GM21423 (cell line): ENCODE data around the gene ACSF2.

Experiments used
- ATAC-seq: cut with Tn5 transposase; IDR thresholded peaks from one replicate; pipeline ENCODE4 v1.9.1; 2021; ENCODE audit warnings: mild to moderate bottlenecking, moderate library complexity; ENCODE audit not compliant: unreplicated experiment

ACSF2 gene

GRCh38 chr17:50437409-50437808, 11.4 kb downstream of the ACSF2 start:
- ATAC-seq = no peak

GRCh38 chr17:50439008-50439407, 13.0 kb downstream of the ACSF2 start:
- ATAC-seq = no peak

DNA sequence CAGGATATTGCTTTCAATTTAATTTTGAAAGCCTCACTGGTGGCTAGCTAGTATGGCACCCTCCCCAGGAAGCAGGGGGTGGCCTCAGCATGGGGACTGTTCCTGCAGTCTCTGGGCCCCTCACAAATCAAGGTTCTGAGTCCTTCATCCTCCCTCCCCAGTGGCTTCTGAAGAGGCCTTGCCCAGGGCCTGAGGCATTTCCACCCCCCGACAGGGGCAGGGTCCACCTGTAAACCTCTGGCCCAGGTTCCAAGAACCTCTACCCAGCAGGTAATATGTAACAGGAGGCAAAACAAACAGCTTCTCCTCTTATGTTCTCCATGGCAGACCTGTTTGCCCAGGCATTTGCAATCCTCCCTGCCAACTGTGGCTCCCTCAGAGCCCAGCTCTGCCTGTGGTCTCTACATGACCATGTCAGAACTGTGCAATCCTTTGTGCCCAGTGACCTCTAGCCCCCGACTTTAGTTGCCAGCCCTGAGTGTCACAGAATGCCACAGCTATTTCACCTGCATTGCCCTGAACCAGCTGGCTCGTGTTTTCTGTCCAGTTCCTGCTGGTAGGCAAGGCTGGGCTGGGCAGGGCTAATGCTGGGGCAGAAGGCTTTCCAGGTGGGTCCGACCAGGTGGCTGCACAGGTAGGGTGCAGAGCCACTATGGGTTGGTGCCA, 14.3 kb downstream of the ACSF2 start:
- ATAC-seq = no peak

GRCh38 chr17:50440838-50441829, 15.1 kb downstream of the ACSF2 start:
- ATAC-seq = no peak

GRCh38 chr17:50443505-50443974, 17.5 kb downstream of the ACSF2 start:
- no peak for ATAC-seq

DNA sequence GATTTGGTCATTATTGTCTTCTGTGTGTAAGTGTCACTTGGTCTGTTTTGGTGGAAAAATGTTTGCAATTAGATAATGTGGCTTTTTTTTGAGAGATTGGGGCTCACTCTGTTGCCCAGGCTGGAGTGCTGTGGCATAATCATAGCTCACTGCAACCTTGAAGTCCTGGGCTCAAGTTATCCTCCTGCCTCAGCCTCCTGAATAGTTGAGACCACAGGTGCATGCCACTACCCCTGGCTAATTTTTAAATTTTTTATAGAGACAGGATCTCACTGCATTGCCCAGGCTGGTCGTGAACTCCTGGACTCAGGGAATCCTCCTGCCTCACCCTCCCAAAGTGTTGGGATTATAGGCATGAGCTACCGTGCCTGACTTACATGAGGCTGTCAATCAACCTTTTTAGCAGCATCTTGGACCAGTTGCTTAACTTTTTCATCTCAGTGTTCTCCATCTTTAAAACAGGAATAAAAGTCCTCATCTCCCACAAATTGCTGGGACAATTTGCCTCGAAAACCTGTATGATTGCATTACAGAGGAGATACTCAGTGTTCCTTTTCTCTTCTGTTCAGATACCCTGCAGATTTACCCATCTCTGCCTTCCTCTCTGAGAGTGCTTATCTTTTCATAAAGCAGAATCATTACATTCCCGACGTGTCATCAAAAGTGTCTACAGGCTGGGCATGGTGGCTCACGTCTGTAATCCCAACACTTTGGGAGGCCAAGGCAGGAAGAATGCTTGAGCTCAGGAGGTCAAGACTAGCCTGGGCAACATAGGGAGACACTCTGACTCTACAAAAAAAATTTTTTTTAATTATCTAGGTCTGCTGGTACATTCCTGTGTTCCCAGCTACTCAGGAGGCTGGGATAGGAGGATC, 19.1 kb downstream of the ACSF2 start:
- ATAC-seq = no peak

DNA sequence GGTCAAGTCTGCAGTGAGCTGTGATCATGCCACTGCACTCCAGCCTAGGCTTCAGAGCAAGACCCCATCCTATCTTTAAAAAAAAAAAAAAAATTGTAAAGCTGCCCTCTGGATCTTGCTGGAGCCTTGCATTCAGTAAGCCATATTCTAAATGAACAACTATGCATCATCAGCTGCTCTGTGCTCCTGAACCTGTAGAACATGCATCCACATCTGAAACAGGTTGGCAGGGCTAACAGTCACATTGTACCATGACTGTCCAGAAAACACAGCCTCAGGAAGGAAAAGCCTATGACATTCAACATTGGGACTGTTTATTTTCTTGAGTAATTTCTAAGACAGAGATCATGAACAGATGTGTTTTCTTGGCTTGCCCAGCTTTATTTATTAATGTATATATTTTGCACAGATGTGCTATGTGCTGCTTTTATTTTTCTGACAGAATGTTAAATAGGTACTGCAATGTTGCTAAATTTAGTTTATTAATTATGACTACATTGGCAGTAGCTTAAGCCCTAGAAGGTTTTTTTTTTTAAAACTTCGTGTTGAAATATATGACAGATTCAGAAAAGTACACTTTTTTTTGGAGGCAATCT, 19.8 kb downstream of the ACSF2 start:
- no peak for ATAC-seq

DNA sequence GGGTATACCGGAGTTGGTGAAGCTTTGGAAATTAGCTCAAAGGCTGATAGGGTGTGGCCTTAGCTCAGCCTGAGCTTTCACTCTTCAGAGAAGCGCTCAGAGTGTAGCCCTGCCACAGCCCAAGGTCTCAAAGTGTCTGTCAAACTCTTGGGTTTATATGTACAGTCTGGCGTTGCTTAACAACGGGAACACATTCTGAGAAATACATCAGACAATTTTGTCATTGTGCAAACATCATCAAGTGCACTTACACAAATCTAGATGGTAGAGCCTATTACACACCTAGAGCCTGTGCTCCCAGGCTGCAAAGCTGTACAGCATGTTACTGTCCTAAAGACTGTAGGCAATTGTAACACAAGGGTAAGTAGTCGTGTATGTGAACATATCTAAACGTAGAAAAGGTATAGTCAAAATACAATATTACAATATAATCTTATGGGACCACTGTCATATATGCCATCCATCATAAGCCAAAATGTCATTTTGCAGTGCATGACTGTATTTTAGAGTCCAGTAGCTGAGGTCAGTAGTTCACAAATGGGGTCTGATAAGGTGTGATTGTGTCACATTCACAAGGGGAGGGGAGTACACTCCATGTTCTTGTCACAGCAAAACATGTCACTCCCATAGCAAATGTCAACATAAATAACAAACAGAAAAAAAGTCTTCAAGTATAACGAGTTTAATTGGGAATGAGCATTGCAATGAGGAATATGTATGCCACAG, 22.0 kb downstream of the ACSF2 start:
- ATAC-seq = no peak

DNA sequence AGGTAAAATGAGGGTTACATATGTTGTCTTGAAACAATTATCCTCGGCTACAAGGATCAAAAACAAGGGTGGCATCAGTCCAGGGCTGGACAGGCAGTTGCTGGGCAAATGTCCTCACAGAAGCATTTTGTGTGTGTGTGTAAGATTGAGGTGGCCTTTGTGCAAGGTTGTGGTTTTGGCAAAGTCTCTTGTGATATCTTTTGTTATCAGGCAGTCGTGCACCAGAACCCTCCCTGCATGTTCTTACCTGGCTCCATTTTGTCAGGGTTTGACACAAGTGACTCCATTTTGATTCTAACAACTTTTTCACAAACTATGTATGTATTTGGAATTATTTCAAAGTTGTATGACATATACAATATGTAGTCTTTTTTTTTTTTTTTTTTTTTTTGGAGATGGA, 22.6 kb downstream of the ACSF2 start:
- ATAC-seq = no peak

GRCh38 chr17:50451943-50452629, 26.1 kb downstream of the ACSF2 start:
- ATAC-seq = no peak

DNA sequence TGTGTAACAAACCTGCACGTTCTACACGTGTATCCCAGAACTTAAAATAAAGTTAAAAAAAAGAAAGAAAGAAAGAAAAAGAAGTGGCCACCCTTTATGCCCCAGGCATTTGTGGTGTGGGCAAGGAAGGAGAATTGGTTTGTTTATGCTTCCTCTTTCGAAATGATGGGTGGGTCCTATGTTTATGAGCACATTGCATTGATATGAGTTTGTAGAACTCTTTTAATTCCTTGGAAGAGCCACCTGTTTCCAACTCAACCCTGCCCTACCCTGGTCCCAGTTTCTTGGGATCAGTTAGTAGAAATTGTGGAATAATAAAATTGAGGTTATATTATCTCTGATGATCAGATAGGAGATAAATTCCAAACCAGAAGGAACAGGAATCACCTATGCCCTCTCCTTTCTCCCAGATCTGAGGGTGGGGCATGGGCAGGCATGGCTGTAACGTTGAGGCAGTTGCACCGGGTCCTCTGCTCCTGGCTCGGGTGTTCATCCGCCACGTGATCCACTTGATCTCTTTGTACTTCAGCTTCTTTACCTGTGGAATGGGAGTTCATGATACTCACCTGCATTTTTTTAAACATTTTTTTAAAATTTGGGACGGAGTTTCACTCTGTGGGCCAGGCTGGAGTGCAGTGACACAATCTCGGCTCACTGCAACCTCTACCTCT, 26.7 kb downstream of the ACSF2 start:
- ATAC-seq = no peak

DNA sequence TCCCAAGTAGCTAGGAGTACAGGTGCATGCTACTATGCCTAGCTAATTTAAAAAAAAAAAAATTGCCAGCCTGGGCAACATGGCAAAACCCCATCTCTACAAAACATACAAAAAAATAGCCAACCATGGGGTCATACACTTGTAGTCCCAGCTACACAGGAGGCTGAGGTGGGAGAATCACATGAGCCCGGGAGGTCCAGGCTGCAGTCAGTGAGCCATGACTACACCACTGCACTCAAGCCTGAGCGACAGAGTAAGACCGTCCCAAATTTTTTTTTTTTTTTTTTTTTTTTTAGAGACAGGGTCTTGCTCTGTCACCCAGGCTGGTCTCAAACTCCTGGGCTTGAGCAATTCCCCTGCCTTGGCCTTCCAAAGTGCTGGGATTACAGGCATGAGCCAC, 27.9 kb downstream of the ACSF2 start:
- no peak for ATAC-seq

DNA sequence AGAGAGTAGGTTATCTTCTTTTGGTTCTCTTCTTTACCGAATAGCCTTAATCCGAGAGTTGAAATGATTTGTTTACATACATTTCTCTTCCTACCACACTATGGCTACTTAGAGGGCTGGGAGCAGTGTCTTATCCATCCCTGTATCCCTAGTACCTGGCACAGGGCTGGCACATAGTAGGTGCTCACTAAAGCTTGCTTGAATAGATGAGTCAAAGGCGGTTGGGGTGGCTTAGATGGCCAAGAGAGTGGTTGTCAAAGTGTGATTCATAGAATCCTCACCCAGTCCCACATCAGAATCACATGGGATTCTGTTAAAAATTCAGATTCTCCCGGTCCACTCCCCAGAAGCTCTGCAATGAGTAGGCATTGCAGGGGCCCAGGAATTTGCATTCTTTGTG, 31.6 kb downstream of the ACSF2 start:
- no peak for ATAC-seq

- no peak for ATAC-seq
Measured at GRCh38 chr17:50458270-50458669, 32.3 kb downstream of the ACSF2 start.

GRCh38 chr17:50458701-50459676, 33.0 kb downstream of the ACSF2 start:
- no peak for ATAC-seq

GRCh38 chr17:50459756-50460155, 33.7 kb downstream of the ACSF2 start:
- ATAC-seq = no peak

- no peak for ATAC-seq
Measured at GRCh38 chr17:50460831-50461526, 35.0 kb downstream of the ACSF2 start.
